GM21737 (cell line): Measurements from ENCODE around the gene MAML3.

Experiments
- ATAC-seq: cut with Tn5 transposase; IDR thresholded peaks from one replicate; pipeline ENCODE4 v1.9.1; 2021; ENCODE audit warnings: mild to moderate bottlenecking, moderate library complexity; ENCODE audit not compliant: unreplicated experiment

The MAML3 gene

DNA sequence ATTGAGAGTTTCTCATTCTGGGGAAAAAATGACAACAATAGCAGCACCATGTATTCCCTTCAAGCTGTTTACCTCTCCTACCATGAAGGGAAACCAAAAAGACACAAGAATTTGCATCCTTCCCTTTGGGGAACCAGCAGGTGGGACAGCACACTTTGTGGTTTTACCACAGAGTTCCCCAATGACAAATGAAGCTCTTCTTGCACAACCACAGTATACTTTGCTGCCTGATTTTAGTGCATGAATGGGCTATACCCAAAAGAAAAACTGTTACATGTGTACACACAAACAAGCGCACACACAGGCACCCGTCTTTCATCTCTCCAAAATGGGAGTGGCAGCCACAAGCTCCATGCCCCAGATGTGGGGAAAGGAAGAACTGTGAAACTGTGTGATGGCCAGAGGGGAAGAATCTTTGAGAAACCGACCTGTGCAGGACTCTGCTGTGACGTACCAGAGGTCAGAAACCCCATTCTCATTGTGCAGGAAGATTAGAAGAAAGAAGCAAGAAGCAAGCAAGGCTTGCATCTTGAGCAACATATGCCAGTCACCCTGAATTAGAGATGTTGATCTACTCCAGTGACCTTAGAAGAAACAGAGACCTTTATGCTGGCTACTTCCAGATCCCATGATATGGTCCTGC lies 2.7 kb upstream of the MAML3 start:
- ATAC-seq, result peak; percentile 74

DNA sequence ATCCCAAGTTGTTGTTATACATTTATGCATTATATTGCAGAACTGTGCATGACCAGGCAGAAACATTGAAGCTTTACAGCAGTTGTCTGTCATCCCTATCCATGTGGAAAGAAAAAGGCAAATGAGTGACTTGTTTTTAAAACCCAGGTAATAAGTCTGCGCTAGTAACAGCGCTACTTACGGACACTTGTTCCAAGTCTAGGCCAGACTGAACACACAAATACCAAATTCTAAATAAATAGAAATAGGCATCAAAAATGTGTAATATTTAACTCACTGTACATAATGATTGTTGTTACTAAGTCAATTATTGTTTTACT lies 548 bp upstream of the MAML3 start:
- no peak for ATAC-seq

DNA sequence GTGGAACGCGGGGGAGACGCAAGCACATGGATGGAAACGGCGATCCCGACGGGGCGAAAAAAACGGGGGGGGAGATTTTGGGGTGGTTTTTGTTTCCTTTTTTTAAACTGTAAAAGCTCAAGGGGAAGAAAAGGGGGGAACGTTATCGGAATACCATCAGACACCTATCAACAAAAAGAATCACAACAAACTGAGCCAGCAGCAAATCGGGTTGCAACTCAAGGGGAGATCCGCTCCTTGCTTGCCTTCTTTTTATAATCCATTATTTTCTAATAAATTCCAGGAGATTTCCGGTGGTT lies 616 bp downstream of the MAML3 start:
- no peak for ATAC-seq

DNA sequence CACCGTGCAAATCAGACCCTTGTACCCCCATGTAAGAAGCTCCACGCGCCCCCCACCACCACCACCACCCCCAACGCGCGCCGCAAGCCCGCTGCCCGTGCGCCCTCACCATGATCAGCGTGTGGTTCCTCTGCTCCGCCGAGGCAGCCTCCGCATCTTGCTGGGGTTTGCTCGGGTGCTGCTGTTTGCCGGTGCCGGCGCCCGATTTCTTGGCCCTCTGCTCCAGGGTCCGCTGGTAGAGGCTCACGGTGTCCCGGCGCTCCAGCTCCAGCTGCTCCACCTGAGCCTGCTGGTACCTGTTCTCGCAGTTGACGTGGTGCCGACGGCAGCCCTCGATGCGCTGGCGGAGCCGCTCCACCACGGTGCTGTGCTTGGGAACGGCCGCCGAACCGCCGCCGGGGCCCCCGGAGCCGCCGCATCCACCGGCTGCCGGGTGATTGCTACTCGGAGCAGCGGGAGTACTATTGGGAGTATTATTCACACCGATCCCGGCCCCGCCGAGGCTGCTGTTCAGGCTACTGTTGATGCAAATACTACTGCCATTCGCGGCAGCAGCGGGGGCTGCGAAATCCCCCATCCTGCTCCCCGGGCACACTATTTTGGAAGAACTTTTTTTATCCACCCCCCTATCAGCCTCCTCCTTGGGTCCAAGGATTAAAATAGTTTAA lies 1.1 kb downstream of the MAML3 start:
- no peak for ATAC-seq

DNA sequence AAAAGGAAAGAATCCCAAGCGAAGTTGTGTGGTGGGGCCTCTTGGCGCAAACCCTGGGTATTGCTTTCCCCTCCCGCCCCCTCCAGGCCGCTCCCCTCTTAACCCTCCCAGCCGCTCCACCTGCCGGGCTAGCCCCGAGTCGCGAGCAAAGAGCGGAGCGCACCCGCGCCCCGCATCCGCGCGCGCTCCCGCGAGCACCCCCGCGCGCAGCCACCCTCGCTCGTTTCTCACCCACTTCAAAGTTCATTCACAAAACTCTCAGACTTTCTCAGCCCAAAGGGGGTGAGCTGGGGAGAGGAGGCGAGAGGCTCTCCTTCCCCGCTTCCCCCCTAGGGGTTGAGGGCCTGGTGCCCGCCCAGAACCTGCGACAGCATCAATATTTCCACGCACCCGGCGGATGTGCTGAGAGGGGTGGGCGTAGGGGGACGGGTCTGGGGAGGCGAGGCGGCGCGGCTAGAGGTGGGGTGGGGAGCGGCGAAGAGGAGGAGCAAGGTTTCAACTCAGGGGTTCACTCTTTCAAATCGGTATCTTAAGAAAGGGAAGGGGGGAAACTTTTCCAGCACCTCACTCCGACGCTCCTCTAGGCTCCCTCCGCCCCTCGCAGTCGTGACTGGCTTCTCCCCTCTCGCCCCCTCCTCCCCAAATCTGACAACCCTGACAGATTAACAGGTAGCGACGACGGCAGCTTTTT lies 1.8 kb downstream of the MAML3 start:
- ATAC-seq, result no peak

DNA sequence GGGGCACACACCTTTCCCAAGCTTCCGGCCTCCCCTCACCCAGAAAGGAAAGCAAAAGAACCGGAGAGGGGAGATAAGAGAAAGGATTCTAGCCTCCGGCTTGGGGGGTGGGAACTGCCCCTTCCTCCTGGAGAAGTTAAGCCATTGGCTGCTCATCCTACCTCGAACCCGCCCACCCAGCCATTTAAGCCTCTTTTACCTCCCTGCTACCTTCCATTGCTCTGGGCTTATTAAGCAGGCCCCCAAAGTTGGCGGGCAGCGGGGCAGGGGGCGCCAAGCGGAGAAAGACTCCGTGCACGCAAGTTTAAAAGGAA lies 2.3 kb downstream of the MAML3 start:
- no peak for ATAC-seq

DNA sequence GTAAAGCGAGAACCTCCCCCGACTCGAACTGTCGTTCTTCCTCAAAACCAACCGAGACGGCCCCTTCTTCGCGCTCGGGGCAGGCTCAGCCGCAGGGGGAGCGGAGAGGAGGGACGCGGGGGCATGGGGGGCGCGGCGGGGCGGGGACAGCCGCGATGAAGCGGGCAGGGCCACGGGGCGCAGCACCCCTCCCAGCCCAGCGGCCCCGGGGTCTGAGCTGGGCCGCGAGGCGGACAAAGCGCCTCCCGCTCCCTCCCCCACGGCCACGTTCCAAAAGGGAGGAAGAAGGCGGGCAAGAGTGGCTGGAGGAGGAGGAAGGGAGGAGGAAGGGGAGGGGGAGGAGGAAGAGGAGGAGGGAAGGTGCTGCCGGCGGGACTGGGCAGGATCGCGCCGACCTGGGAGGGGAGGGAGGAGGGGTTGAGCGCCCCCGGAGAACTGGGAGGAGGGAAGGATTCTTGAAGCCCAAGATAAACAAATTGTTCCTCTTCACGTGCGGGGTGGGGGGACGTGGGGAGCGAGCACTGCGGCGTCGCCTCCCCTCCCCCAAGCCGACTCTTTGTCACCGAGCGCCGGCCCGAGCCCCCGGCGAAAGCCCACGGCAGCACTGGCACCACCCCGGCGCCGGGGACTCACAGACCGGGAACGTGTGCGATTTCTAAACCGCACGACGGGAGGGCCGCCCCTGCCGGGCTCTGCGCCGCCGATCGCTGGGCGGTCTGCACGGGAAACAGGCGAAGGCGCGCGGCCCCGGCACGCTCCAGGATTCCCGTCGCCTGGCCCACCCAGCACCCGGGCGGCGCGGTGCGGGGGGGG lies 2.9 kb downstream of the MAML3 start:
- no peak for ATAC-seq

DNA sequence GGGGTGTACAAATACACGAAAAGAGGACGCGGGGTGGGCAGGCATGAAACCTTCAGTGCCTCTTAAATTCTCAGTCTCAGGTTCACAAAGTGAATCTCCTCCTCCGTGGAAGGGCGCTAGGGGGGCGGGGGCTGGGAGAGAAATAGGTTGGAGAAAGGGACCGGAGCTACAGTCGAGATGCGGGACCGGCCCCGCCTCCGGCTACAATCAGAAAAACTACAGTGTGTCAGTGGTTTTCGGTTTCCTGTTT lies 3.4 kb downstream of the MAML3 start:
- no peak for ATAC-seq

DNA sequence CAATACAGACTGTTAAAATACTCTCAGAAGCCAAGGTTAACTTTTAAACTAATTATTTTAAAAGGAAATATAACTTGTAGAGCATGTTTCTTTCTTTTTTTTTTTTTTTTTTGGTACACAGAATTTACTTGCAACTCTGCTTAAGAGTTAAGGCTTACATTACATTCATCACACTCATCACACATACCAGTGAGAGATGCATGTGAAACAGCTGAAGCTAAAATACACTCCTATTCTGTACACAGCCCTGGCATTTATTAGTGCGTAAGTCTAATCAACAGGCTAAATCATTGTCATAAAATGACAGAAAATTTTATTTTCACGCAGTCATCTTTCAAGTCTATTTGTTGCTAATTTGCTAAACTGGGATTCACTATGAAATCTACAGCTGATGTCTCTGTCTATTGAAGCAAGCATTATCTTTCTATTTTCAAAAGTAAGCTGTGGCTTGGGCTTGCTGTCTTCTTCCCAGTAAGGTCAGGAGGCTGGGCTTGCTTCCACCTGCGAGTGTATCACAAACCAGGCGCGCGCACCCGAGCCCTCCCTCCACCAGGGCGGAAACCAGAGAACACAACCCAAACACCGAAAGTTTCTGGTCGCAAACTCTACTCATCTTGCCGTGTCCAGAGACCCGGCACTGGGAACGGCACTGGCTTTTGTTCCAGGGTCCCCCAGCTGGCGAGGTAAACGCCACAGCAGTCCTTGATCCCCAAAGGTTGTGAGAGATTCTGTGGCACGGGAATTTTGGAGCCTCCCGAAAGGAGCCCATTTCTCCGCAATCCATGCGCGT lies 3.9 kb downstream of the MAML3 start:
- ATAC-seq, result no peak

DNA sequence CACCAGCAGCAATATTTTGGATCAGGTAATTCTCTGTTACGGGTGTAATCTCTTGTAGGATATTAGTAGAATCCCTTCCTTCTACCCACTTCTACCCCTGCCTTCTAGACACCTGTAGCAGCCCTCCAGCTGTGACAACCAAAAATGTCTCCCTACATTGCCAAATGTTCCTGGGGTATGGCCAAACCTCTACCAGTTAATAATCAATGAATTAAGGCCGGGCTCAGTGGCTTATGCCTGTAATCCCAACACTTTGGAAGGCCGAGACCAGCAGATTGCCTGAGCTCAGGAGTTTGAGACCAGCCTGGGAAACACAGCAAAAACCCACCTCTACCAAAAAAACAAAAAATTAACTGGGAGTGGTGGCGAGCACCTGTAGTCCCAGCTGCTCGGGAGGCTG lies 9.9 kb downstream of the MAML3 start:
- ATAC-seq, result no peak

DNA sequence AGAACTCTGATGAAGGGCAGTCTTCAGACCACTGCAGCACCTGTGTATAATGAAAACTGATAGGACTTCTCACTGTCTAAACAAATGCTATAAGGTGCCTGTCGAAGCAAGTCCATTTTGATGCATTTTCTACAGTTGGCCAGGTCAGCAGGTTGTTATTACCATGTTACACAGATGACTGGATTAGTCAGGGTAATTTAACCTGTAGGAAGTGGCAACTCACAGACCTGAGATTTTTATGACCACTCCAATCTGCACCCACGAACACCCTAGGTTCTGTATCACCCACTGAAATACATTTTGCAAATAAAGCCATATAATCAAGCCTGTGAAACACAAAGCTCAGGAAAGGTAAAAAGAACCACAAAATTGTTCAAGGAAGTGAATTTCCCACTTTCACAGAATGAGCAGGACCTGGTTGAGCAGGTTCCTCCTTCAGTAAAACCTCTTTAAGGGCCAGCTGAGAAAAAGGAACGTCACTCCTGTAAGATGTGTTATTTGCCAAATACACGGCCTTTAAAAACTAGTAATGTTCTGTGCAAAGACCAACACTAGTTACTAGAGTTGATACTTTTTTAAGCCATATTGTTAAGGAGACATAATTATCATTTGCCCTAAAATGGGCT lies 12.7 kb downstream of the MAML3 start:
- no peak for ATAC-seq

DNA sequence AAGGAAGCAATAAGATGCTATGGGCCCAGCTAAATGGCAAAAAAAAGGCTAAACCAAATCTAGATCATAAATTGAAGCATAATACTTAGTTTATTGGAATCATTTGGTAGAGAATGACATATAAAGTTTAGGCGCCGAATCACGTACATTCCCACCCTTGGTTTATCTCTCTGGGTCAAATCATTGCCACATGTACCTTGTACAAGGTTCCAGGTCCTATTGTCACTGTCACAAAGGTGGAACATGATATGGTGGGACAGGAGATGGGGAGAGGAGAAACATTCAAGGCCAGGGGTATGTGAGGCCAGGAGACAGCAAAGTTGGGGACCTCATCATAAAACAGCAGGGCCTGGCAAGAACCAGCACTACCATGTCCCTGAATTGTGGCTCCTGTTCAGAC lies 13.4 kb downstream of the MAML3 start:
- no peak for ATAC-seq

DNA sequence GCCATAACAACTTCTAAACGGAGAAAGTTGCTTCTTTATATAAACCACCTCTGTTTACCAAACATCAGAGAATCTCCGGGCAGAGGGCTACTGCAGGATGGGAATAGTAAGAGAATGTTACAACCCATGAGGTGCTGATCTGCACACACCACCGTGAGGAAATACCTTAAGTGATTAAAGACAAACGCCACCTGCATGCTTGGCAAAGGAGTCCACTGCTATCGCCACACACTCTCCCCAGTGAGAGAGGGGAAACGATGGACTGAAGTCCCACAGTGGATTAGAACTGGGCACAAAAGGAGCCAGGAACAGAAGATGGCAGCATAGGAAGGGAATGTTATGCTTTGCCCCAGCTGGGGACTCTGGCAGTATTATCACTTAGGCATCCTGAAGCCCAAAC lies 15.6 kb downstream of the MAML3 start:
- ATAC-seq, result no peak

DNA sequence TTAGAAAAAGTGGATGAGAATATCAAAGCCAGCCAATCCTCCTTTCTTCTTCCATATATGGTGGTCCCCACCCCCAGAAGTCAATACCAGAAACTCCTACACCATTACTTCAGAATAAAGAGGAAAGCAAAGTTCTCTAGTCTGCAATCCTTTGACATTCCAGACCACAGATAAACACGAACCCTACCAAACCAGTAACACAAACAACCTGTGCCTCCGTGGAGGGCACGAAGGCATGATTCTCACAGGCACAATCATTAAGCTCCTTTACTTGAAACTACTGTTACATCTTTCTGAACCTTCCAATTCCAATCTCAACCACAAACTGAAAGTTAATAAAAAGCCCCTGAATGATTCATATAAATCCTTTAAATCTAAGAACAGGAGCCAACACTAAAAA lies 16.3 kb downstream of the MAML3 start:
- ATAC-seq, result no peak

DNA sequence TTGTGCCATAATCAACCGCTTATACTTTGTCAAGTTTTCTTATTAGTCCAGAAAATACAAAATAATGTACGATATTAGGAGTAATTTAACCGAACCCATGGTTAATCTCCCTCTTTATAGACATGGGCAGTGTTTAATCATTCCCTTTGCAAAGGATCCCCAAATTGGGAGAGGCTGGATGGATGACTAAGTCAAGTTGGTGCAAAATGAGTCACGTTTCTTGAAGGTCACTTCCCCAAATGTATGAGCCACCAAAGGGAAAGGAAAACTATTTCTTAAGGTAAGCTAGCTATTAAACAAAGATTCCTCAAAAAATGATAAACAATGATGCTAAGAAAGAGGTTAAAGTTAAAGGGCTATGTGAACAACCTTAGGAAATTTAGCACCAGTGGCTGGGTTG lies 17.5 kb downstream of the MAML3 start:
- no peak for ATAC-seq

DNA sequence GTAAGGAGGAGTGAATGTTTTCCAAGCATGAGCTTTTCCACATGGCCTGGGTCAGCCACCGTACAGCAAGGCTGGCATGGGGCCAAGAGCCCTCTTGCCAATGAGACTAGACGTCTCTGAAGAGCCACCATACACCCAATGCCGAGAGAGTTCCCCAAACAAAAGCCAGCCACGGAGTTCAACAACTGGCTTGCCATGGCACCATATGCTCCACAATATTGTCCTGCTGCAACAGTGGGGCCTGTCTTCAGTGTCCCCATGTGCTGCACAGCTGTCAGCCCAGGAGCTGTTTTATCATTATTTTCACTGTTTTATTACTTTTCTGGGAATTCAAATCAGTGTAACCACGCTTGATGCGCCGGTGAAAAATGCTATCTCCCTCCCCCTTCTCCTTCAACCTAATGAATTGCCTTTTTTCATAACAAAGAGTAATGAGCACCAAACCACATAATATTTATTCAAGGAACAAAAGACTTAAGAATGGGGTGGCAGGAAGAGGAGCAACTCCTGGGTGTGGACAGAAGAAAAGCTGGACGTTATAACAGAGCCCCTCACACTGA lies 18.4 kb downstream of the MAML3 start:
- no peak for ATAC-seq

DNA sequence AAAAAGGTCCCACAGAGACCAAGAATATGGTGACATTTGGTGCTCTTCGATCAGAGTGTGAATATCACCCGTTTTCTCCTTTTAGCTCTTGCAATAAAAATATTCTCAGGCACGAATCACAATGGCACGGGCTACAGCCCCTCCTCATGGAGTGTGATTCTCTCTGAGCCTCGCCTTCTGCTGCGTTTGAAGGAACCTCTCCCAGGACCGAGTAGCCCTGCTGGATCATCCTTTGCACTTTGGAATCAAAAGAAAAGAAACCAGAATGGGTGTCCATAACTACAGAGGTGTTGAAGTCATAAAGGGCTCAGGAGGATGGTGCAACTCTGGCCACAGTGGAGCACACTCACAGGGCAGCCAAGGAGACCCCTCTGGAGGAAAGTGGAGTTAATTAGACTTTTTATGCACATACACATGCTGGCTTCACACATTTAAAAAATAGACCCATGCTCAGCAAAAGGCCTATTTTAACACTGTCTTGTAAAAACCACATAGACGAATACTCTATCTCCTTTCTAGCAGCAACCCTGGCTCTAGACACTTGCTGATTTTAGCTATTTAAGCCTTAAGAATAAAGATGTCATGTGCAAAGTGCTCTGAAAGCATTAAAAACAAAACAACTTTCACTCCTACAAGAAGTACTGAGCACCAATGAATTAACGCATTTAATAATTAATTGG lies 19.1 kb downstream of the MAML3 start:
- no peak for ATAC-seq

DNA sequence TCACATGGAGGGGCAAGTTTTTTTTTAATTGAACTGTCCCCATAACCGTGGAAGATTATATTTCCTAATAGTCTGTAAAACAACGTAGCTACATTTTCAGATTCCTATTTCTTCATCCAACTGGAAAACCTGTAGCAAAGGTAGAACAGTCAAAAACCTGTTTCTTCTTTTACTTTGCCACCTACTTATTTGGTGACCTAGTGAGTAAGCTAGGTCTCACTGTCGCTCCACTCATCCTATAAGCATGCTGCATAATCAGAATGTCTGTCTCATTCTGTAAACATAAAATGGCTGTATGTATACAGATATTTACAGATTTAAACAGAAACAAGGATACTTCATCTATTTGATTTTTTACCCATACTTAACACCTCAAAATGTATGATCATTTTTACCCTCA lies 20.4 kb downstream of the MAML3 start:
- ATAC-seq, result no peak

DNA sequence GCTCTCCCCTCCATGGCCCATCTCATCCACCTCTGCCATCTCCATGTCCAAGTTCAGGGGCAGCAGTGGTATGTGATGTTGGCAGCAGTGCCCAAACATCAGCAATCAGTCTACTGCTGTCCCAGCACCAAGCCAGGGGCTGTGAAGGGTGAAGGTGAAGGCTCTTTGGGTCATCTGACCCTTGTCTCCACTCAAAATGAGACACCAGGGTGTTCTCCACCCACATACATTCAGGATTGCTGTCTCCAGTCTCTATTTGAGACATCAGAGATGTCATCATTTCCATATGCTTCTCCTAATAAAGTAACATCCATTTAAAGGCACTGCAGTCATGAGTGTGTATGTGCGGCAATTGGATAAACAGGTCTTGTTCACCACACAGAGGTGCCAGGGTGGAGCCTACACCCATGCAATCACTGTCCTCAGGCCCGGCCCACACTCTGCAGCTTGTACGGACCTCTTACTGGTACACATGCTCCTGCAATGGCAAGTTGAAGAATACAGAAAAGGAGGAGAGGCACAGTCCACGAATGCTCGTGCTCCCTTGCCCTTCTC lies 22.2 kb downstream of the MAML3 start:
- ATAC-seq, result no peak

DNA sequence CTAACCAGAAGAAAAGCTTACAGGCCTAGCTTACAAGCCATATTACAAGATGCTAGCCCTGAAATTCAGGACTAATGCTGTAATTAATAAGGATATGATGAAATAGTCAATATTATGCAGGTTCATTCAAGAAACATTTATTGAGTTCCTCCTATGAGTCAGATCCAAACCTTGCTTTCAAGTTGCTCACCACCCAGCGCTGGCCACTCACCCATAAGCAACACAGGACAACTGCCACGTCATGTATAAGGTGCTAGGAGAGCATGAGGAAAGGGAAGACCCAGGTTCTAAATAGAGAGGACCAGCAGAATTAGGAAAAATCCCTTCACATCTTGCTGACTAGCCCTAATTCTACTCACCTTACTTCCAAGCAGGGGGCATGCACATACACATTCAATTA lies 23.3 kb downstream of the MAML3 start:
- no peak for ATAC-seq
